ENCODE results near the gene PWP2. TPM values are rescaled to one million over a fixed set of nuclear protein-coding genes. Genes with fewer than 3 reads are reported as not detected.

Gene PWP2
- total RNA-seq, result 1.4 and 2.7 TPM in 2 replicates

GRCh38 chr21:44107026-44107501 lies at the start of gene PWP2:
PWP2 (plus strand) TSS chr21:44107399; CDS start chr21:44107417, 18 bp downstream.

Other genes with a start within 250 kb of the PWP2 start
- 30.3 and 36.1 TPM in 2 replicates for gene AGPAT3, start 242.2 kb upstream of the PWP2 start, total RNA-seq
- 15.1 and 17.3 TPM in 2 replicates for gene TRAPPC10, start 95.1 kb upstream of the PWP2 start, total RNA-seq
- 22.5 and 26.6 TPM in 2 replicates for gene GATD3, start 26.3 kb downstream of the PWP2 start, total RNA-seq
- gene ICOSLG, start 133.5 kb downstream of the PWP2 start, total RNA-seq, result 0.65 and 1.1 TPM in 2 replicates
- gene DNMT3L, start 154.5 kb downstream of the PWP2 start, total RNA-seq, result not detected in 2 replicates
- gene AIRE, start 178.5 kb downstream of the PWP2 start, total RNA-seq, result 0.09 and 0.14 TPM in 2 replicates
- gene PFKL, start 192.7 kb downstream of the PWP2 start, total RNA-seq, result 249 and 291 TPM in 2 replicates
- gene CFAP410, start 232.0 kb downstream of the PWP2 start, total RNA-seq, result 9.2 and 11.7 TPM in 2 replicates
- gene TRPM2, start 246.2 kb downstream of the PWP2 start, total RNA-seq, result under 0.01 TPM in 2 replicates